HL-60/S4 treated with phorbol 12-myristate 13-acetate at 8.2 ng/mL for 4 days and 3 days (cell line): ENCODE results near the gene ENOPH1.
"Not testable (repeated sequence)": the region's sequence is repeated elsewhere in the genome, so short reads cannot be mapped to it uniquely, and the experiment has no call there.

ENCODE experiments used
- in situ Hi-C: fragments of 300-500 bp; cut with MboI; formaldehyde crosslinking; loops from 2 replicates; pipeline ENCODE4 v1.15.0; 2022; ENCODE audit warnings: low sequenced_read_pairs

ENOPH1 gene

DNA sequence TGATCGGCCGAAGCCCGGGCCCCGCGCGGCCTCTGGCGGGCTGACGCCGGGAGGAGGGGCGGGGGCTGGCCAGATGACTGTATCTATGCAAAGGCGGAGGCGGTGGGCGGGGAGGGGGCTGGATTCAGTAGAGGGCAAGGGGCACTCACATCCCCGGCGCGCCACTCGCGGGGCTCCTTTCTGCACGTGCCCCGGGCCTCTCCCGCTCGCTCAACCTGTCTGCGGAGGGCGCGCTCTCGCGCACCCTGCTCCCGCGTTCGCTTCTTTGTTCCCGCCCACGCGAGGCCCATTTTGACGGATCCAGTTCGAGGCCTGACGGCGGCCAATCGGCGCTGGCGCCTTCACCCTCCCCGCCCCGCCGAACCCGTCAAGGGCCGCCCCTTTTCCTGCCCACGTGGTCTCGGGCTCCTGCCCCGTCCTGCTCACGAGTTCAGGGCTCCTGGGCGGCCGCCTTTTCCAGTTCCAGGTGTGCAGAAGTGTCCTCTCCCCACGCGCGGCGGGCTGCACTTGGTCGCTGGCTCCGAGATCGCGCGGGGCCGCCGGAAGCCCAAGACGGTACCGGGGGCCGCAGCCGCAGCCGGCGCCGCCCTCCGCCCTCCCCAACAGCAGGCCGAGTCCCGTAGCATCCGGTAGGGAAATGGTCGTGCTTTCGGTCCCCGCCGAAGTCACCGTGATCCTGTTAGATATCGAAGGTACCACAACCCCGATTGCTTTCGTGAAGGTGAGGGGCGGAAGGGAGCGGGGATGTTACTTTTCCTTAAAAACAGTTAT, at the start of gene ENOPH1, which contains the start of gene HNRNPDL:
Gene ENOPH1, plus strand, starts transcription at position 398 of the 771 bp plus-strand sequence. Its CDS starts 240 bp downstream, at position 638.
Gene HNRNPDL, minus strand, starts transcription at position 270 of the 771 bp plus-strand sequence. CDS start 772 bp downstream, outside the sequence.
- in situ Hi-C loops, result no loop called here

DNA sequence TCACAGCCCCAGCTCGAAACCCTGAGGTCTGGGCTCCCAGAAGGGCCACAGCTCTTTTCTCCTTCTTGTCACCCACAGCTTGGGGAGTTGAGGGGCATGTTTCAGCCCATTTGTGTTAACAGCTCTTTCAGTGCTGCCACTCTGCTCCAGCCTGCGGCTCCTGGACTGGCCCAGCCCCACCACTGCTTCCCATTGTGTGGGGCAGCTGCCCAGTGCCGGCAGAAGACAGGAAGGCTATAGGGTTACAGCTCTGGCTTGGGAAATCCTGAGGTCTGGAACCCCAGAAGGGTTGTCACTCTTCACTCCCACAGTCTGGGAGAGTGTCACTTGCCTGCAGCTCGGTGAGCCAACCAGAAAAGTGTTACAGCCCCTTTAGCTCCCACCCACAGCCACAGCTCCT, 49.6 kb upstream of the ENOPH1 start:
- in situ Hi-C loops, result no loop called here

DNA sequence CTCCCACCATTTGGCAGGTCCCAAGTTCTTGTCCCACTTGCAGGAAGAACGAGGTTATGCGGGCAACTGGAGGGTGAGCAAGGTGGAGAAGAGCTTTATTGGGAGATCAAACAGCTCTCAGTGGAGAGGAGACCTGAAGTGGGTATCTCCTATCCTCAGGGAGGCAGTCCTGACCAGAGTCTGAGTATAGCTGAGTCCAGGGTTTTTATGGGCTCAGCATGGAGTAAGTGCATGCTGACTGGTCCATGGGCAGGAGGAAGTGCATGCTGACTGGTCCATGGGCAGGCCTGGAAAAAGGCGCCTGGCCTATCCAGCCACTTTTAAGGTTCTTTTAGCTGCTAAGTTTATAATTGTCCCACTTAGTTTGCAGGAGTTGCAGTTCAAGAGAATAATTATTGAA, 49.2 kb upstream of the ENOPH1 start:
- in situ Hi-C loops, result no loop called here

DNA sequence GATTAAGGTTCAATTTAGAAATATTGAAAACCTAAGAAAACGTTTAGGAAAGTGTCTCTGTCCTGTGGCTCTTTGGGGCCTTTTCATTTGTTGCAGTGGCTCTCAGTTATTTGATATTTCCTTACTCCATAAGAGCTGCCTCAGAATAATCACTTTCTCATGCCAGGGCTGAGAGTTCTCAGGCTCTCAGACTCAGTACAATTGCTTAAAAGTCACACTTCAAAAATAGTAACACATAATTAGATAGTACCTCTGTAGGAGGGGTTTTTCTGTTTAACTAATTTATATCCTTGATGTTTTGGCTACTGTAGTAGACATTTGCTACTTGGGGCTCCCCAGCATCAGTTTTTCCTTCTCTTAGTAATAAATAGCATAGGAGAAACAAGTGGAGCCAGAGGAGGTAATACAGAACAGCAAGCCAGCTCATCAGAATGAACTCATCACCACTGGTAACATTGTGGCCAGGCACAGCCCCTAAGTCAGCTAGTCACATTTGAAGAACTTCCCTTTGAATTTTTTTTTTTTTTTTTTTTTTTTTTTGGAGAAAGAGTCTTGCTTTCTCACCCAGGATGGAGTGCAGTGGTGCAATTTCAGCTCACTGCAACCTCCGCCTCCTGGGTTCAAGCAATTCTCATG, 48.6 kb upstream of the ENOPH1 start:
- in situ Hi-C loops, result no loop called here

DNA sequence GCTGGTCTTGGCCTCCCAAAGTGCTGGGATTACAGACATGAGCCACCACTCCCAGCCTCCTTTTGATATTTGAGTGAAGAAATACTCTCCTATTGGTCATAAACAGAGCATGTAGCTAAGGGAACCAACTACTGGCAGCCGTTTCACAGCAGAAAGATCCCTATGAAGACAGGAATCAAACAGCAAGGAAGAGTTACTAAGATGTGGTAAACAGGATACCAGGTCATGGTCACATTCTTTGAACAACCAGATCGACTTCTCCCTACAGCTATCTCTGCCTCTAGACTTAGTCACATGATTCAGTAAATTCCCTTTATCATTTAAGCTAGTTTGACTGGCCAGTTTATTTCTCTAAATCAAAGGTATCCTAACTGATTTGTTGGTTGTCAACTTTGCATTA, 47.6 kb upstream of the ENOPH1 start:
- in situ Hi-C loops, result no loop called here

DNA sequence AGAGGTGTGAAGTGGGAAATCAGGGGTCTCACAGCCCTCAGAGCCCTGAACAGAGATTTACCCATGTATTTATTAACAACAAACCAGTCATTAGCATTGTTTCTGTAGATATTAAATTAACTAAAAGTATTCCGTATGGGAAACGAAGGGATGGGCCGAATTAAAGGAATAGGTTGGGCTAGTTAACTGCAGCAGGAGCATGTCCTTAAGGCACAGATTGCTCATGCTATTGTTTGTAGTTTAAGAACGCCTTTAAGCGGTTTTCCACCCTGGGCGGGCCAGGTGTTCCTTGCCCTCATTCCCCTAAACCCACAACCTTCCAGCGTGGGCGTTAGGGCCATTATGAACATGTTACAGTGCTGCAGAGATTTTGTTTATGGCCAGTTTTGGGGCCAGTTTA, 44.1 kb upstream of the ENOPH1 start:
- in situ Hi-C loops, result not testable (repeated sequence)

DNA sequence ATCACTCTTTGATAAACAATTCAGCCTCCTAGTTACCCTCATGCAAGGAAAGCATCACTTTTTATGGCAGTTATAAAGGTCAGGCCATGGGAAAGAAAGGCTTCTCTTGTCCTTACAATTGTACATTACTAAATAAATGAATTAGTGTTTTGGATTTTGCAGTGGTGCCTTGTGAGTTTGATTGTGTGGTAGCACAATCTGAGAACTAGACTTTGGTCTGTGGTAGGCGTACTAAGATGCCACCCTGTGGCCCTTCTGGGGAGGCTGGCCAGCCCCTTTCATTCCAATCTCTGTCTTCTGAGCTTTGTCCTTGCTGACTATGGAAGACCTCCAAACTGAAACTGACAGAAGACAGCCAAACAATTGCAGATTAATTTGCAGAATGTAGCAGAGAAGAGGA, 42.0 kb upstream of the ENOPH1 start:
- in situ Hi-C loops, result no loop called here

DNA sequence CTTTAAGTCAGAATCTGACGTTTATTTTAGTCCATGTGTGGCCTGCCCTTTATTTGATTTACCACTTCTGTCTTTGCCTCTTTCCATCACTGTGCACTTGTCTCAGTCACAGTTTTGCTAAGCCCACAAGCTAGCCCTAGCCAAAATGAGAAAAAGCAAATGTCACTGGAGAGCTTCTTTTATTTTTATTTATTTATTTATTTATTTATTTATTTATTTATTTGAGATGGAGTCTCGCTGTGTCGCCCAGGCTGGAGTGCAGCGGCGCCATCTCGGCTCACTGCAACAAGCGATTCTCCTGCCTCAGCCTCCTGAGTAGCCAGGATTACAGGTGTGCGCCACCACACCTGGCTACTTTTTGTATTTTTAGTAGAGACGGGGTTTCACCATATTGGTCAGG, 40.3 kb upstream of the ENOPH1 start:
- in situ Hi-C loops, result not testable (repeated sequence)

DNA sequence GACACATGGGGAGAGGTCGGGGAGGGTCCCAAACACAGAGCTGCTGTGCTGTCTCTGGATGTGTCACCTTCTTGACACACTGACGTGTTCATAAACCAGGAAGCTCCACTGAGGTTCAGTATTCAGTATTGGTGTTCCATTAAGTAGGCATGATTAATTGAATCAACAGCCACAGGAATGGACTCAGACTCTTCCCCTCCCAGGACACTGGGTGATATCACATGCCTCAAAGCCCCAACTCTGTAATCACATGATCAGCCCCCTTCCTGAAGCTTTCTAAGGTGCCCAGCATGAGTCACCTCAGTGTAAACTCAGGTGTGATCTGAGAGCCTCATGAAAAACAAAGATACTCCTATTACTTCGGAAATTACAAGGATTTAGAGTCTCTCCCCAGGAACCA, 35.5 kb upstream of the ENOPH1 start:
- in situ Hi-C loops, result no loop called here

DNA sequence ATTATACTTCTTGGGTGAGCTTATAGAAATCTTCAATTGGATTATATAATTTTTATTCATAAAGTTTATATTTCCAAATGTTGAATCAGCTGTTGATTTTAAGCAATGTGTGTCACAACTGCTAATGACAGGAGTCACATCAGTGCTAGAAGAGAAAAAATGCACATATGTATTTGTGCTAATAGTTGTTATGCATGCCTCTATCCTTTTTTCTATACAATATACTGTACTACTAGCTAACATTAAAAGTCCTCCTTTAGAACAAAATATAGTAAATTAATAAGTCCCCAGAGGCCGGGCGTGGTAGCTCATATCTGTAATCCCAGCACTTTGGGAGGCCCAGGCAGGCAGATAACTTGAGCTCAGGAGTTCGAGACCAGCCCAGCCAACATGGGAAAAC, 32.9 kb upstream of the ENOPH1 start:
- in situ Hi-C loops, result no loop called here

DNA sequence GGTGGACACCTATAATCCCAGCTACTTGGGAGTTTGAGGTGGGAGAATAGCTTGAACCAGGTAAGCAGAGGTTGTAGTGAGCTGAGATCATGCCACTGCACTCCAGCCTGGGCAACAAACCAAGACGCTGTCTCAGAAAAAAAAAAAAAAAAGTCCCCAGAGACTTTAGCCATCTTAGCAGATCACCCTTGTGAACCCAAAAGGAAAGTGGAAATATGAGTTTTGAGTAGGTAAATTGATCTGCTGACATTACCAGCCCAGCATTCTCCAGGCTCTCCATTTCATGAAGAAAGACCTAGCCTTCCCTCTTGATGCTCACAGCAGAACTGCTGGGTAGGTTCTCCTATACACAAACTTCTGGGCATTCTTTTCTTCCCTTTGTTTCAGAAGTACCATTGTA, 32.1 kb upstream of the ENOPH1 start:
- in situ Hi-C loops, result no loop called here

DNA sequence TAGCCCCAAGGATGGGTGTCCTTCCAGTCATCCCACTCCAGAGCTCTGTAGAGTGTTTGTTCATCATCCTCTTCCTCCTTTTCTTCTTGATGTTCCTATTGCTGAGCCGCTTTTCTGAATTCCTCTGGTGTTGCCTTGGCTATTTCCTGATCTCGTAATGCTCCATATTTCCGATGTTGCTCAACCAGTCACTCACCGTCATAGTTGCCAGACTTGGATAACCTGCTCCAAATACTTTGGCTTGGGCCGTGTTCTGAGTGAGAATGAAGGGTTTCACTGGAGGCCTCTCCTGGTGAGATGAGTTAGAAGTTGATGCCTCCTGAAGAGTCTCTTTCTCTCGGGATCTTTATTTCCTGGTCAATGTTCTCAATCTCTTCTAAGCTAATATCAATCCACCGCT, 28.8 kb upstream of the ENOPH1 start:
- in situ Hi-C loops, result no loop called here

DNA sequence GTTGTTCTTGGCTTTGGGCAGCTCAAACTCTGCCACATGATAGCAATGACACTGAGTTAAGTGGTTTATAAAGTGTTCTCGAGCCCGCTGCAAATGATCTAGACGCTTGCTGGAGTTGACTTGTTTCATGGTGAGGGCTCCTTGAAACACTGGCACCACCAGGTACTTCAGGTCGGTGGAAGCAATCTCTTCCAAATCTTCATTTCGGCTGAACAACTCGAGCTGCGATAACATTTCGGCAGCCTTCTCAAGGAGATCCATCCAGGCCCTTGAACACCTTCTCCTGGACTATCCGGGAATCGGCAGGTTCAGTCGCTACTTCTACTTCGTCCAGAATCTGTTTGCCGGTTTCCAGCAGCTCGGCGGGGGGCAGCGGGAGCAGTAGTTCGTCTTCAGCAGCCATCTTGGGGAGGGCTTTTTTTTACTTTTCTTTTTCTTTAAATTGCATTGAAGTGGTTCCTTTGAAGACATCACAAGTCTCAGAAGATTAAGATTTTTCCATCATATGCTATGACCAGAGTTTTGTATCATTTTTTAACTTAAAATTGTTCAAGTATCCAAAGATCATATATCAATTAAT, 28.1 kb upstream of the ENOPH1 start:
- in situ Hi-C loops, result no loop called here

DNA sequence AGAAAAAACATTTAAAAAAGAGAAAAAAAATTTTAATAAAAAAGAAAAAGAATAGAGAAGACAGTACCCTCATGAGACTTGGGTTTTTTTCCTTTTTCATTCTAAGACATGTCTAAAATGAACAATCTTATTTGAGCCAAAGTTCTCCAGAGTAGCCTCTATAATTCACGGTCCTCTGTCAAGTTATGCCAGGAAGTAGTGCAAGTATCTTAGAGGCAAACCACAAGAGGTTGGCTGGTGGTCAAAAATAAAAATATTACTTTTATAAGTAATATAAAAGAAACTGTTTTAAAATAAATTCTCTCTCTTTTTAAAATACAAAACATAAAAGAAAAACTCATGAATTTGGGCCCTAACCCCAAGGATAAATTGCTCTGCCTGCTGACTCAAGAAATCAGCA, 26.7 kb upstream of the ENOPH1 start:
- in situ Hi-C loops, result no loop called here

DNA sequence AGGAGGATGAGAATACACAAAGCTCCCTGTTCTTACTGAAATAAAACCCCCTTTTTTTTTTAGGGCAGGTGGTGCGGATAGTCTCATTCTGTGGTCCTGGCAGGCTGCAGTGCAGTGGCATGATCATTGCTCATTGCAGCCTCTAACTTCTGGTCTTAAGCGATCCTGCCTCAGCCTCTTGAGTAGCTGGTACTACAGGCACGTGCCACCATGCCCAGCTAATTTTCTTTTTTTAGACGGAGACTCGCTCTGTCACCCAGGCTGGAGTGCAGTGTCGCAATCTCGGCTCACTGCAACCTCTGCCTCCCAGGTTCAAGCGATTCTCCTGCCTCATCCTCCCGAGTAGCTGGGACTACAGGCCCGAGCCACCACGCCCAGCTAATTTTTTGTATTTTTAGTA, 15.3 kb upstream of the ENOPH1 start:
- in situ Hi-C loops, result not testable (repeated sequence)

DNA sequence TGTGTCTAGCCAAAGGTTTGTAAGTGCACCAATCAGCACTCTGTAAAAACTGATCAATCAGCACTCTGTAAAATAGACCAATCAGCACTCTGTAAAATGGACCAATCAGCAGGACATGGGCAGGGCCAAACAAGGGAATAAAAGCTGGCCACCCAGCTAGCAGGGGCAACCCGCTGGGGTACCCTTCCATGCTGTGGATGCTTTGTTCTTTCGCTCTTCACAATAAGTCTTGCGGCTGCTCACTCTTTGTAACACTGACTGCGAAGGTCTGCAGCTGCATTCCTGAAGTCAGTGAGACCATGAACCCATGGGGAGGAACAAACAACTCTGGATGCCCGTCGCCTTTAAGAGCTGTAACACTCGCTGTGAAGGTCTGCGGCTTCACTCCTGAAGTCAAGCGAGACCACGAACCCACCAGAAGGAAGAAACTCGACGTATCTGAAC, 14.4 kb upstream of the ENOPH1 start:
- in situ Hi-C loops, result no loop called here

DNA sequence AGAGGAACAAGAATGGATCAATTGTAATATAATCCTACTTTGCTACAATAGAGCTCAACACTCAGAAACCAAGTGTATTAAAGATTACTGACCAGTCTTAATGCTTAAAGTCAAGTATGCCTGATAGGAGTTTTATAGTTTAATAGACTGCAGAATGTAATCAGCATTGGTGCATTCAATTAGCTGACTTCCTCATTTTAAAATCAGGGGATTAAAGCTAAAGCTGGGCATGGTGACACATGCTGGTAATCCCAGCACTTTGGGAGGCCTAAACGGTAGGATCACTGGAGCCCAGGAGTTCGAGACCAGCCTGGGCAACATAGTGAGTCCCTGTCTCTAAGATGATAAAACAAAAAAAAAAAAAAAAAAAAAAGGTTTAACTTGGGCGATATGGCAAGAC, 10.9 kb upstream of the ENOPH1 start:
- in situ Hi-C loops, result no loop called here

DNA sequence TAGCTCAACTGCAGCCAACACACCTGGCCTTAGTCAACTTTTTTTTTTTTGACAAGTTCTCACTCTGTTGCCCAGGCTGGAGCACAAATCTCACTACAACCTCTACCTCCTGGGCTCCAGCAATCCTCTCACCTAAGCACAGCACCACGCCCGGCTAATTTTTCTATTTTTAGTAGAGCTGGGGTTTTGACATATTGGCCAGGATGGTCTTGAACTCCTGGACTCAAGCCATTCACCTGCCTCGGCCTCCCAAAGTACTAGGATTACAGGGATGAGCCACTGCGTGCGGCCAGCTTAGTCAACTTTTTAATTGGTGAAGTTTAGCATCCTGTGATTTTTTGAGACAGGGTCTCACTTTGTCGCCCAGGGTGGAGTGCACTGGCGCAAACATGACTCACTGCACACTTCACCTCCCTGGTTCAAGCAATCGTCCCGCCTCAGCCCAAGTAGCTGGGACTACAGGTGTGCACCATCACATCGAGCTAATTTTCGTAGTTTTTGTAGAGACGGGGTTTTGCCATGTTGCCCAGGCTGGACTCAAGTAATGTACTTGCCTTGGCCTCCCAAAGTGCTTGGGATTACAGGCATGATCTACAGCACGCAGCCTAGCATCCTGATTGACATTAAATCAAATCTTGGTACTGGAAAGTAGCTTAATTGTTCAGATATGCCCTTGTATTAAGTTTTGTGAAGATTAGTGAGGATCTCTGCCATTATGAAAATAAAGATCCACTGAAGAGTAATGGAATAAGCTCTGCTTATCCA, 8.4 kb upstream of the ENOPH1 start:
- in situ Hi-C loops, result no loop called here

DNA sequence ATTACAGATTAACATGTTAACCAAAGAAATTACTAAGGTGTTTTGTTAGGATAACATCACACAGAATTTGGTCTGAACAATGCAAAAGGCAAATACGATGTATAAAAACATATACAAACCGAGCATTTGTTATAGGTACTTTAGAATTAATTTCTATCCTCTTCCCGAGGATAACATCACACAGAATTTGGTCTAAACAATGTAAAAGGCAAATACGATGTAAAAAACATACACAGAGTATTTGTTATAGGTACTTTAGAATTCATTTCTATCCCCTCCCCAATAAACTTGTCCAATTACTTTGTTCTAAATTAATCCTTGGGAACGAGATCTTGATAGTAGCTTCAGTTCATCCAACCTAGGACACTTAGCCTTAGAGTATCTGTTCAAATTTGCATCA, 7.8 kb upstream of the ENOPH1 start:
- in situ Hi-C loops, result no loop called here

DNA sequence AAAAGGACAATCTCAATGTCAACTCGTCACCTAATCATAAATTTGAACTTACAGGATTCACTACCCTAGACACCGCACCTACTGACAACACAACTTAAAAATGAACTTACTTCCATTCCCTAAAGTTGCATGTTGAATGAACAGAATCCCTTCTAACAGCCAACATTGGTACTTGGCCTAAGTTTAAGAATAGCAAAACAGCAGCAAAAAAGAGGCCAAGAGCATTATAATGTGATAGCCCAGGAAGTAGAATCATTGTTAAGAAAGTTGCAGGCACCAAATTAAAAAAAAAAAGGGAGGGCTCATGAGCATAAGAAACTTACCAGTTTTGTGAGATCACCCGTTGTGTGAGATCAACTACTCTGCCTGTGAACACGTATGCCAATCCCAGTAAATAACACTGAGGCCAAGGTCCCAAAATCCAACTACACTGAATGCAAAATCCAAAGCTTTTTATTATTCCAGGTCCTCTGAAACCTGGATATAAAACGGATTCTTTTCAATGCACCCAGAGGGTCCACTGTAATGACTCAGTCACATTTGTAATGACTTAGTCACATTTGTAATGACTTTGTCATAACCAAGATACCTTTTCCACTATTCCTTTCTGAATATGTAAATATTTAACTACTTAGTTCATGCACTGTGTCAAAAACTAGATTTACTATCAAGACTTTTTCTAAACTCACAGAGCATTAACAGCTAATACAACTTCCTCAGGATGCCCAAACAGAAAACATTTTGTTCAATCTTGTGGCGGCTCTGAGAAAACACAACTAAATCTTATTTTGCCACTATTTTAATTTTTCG, 6.9 kb upstream of the ENOPH1 start:
- in situ Hi-C loops, result no loop called here

DNA sequence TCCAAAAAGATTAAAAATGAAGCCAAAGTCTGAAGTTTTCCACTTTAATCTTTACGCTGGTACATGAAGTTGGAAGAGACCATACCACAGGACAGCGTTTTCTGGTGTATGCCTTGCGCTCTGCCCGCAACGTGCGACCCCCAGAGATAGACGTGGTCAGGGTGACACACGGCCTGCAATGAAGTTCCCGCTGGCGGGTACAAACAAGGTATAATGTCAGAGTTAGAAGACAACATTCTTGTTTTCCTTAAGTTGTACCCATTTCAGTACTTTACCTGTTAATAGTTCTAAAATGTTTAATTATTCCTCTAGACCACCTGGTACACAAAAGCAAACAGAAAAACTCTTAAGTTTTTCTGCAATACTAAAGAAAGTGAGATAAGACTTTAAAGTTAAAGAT, 4.9 kb upstream of the ENOPH1 start:
- in situ Hi-C loops, result no loop called here
